GM19240 (cell line): ENCODE measurements around the gene CYB561.

Experiments
- DNase-seq: peaks from one replicate; pipeline ENCODE4 v3.0.0; 2011; ENCODE audit warnings: low spot score; ENCODE audit not compliant: insufficient read length

The CYB561 gene

DNA sequence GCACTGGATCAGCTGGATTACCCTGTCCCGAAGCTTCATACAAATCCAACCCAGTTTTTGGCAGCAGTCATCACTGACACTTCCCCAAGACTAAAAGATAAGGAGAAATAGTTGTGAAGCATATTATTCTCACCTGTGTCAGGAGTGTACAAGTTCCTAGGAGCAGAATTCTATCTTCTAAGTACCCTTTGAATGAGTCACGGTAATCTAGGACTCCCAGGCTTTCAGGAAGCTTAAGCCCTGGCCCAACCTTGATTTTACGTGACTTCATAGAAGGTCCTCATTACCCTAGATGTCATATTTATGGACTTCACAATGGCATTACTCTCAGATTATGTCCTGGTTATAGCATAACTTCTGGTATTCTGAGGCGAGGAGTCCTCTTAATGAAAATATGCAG is 31.9 kb downstream of the CYB561 start:
- no peak for DNase-seq

DNA sequence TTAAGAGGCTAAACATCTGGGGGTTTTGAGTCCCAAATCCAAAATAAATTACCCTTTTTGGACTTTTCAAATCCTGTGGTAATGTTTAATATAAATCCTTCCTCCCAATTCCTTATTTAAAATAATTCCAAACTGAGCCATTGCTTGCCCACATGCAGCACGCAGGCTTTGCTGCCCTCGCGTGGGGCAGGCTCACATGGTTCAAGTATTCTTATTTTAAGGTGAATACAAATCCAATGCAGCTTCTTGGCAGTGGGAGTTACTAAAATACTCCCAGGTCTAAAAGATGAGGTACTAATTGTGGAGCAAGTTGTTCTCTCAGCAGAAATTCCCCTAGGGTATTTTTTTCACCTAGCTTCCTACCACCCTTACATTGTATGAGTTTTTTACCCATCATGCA is 33.0 kb downstream of the CYB561 start:
- DNase-seq, result no peak

DNA sequence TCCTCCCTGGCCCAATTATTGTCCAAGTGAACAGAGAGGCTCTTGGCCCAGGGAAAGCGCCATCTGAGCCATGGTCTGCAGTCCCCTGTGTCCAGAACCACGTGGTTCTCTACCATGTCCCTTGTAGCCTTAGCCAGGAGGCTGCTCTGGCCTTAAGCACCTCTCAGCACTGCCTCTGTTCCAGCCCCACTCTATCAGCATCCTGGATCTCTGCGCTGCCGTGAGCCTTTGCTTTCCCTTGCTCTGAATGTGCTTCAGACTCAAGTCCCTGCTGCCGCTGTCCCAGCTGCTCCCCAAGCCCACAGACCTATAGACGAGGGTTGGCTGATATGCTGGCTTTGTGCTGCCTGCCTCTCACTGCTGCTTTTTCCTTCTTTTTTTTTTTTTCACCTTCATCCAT is 33.9 kb downstream of the CYB561 start:
- DNase-seq, result no peak

DNA sequence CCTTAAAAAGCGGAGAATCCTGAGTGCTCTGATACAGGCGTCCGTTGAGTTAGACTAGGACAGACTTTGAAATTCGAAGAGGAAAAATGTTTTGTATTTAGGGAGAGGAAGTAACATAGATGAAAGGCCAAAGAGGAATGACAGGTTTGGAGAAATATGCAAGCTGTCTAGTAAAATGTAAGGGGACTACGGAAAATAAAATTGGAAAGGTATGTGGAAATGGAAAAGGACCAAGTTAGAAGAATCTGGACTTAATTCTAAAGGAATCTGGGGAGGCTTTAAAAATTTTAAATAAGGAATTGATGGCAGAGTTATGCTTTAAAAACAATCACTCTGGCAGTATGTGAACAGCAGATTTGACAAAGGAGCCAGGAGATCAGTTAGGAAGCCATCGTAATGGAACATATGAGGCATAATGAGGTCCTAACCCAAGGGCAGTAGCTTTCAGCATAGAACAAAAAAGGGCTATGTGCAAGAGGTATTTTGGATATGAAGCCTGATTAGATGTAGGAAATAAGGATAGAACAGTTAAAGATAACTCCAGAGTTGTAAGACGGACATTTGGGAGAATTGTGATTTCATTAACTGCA is 38.3 kb downstream of the CYB561 start:
- no peak for DNase-seq

DNA sequence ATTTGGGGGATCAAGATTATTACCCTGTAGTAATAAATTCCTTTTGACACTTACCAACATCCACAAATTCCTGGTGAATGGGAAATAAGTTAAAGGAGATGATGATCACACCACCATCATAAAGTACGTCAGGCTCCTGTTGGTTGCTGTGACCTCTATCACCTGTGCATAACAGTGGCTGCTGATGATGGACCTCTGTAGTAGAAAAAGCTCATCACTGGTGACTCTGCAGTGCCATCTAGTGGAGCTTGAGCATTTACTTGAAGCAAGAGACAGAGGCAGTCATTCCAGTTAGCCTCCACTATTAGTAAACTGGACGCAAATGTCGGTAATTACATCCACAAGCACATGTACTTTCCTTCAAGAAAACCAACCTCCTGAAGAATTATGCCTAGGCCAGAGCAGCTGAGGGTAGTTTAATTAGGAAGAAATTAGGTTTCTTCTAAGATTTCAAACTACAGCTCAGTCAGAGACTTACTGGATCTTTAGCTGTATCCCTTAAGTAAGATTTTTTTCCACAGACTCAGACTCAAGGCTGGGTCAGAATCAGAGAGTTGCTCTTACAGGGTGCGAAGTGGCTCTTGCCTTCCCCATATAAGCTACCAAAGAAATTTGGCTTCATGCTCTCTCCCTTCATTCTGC is 39.3 kb downstream of the CYB561 start:
- peak; percentile 55 for DNase-seq

DNA sequence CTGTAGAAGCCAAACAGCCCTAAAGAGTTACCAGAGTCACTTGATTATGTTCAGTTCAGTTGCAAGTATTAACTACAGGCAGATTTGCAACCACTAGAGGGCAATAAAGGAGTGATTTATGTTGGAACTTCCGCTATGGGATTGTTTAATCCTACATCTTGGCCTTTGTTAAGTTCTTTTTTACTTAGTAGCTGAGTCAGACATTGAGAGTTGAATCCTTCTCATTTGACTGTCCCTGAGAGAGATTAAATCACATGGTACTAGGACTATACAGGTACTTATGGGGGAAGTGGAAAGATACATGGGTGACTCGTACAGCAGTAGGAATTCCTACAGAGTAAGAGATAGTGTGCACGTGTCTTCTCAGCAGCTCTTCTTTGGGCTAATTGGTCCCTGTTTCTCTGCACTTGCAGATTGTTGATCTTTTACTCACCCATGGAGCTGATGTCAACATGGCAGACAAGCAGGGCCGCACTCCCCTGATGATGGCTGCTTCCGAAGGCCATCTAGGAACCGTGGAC is 40.3 kb downstream of the CYB561 start:
- DNase-seq, result no peak

DNA sequence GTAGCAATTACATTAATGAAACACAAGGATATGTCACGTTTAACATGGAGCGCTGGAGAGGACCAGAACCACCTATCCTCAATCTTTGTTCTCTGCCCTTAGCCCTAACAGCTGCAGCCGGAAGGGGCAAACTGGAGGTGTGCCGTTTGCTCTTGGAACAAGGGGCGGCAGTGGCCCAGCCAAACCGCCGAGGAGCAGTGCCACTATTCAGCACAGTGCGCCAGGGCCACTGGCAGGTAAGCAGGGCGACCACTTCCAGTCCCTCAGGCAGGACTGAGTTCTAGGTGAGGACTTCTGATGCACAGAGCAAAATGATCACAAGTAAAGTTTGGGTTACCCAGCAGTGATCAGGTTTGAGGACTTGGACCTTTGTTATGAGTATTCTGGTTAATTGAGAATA is 41.1 kb downstream of the CYB561 start:
- no peak for DNase-seq

DNA sequence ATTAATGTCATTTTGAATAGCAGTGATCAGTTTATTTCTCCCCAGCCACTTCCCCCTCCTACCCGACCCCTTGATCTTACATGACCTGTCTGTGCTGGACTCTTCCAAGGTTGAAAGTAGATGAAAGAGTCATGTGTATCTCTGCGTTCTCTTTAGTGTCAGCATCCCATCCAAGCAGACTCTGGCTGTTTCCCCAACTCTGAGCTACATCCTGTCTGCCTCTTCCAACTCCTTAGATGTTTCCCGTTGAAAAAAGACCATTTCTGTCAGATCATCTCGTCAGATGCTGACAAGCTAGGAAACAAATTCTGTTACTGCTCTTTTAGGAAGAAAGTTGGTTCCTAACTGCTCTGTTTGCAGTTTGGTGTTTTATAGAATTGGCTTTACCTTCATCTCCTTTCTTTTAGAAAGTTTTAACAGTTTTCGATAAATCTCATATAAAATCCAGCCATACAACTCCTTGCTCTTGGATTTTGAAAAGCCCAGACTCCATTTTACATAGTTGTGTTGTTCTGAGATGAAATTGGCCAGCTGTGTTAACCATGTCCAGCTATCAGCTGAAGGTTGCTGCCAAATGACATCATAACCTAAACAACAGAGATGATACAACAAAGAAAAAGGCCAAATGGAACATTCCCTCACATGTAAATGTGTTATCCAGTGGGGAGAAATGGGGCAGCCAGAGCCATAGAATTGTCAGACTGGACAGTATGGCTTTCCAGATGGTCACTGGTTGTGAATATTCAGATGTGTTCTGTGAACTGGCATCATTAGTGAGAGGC is 43.5 kb downstream of the CYB561 start:
- no peak for DNase-seq

DNA sequence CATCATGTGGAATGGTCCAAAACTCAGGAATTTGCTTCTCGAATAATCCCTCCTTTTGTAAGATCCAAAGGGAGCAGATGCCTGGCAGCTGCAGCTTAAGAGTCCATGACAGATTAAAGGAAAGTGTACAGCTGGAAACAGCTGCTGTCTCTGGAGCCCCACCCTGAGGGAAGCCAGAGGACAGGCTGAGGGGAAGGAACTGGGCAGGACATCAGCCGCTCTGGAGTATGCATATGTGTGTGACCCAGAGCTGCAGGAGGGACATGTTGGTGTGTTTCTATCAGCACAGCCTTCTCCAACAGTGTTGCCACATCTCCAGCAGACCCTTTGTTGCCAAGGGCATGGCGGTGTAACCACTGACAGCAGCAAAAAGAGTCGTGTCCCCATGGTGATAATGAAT is 46.2 kb downstream of the CYB561 start:
- DNase-seq, result no peak

DNA sequence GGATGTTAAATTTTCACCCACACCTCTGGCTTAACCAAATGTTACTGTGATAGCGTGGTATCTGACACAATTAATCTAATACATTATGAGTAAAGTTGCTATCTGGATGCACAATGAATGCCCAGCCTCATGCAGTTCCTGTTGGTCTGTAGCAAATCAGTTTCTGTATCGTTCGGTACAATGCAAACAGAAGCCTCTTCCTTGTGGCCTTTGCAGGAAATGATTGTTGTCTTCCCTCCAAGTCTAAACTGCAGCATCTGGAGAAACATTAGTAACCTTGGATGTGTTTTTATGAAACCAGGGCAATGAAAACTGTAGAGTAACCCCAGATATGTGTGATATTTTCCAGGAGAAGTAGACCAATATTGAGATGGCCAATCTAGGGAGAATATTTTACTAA is 46.8 kb downstream of the CYB561 start:
- DNase-seq, result no peak

DNA sequence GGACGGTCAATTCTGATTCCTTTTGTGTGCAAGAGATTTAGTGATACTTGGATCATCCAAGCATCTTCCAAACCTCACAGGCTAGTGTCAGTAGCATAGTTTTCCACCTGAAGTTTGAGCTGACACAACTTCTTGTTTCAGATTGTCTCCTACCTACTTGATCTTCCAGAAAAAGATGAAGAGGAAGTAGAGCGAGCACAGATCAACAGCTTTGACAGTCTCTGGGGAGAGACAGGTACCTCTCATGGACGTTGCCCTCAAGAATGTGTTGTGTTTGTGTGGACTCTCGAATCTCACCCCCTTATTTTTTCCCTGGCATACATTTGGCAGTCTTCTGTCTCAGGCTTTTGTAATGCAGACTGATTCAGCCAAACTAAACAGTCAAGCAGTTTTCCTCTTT is 47.4 kb downstream of the CYB561 start:
- DNase-seq, result no peak

DNA sequence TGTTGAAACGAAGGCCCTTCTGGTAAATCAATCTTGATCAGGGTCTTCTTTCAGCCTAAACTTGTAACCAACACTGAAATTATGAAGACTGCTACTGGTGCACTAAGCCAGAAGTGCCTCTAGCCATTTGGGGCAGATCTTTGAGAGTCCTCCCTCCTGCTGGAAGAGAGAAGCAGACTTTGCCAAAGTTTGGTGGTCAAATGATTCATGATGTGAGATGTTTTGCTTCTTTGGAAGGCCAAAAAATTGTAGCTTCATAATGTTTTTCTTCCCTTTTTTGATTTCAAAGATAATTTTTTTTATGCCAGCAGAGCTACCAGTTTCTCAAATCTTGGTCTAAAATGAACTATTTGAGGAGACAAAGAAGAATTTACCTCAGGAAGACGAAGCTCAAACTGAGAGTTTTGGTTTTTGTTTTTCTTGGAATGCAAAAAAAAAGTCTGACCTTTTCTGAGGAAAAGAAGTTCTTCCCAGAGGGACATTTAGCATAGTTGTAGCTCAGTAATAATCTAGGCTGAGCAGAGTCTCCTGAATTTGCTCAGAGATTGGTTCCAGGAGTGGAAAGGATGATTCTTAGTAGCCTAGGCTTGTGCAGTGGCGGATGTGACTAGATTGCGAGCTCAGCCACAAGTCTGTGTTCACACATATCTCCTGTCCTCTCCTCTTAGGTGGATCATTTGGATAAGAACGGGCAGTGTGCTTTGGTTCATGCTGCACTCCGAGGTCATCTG is 50.9 kb downstream of the CYB561 start:
- DNase-seq, result no peak

DNA sequence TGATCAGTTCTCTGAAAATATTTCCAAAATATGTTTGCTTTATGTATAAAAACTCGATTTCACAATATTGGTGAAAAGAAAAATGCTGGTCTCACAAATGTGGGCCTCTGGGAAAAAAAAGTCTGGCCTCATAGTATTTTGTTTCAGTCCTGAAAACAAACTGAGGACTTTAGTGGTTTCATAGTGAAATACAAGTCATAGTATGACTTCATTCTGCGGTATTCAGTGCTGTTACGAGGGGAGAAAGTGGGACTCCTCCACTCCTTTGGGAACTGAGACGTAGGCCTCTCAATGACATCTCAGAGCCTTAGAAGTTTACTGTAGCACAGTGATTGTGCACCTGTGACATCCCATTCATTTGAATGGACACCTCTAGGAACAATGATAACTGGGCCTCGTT is 56.0 kb downstream of the CYB561 start:
- no peak for DNase-seq

DNA sequence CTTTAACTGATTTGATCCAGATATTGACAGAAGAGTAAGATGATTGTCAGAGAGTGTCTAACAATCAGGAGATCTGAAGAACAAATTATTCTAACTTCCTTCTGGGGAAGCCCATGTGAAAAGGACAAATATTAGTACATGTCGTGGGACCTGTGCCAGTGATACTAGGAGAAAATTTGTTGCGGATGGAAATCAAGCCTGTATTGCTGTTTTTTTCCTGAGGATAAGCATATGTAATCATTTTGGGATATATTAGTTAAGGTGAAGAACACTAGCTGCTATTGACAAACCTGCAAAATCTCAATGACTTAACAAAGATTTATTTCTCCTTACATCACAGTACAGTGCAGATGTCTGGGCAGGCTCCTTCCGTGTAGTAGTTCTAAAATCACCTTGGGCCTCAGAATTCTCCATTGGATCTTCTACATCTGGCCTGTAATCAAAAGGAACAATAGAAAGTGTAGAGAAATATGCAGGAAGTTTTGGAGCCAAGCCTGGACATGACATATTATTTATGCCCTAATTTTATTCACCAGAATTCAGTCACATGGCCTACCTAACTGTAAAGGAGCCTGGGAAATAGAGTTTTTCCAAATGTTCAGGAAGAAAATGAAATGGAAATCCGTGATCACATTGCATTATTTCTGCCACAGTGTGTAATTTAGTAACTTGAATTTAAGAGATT is 58.3 kb downstream of the CYB561 start:
- DNase-seq, result no peak

DNA sequence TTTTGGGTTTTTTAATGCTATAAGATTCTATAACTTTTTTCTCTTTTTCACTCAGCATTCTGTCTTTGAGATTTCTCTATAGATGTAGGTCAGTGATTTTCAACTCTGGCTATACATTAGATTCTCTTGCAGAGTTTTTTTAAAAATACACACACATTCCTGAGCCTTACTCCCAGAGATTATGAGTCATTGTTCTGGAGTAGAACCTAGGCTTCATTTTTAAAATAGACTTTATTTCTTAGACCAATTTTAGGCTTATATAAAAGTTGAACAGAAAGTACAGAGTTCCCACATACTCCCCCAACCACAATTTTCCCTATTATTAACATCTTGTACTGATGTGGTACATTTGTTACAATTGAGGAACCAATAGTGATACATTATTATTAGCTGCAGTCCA is 63.3 kb downstream of the CYB561 start:
- DNase-seq, result no peak
